Keratinocyte (primary cell): Measurements from ENCODE around the gene PTPRR. TPM values are rescaled to one million over a fixed set of nuclear protein-coding genes. Genes with fewer than 3 reads are reported as not detected.

Experiments
- DNase-seq: peaks from one replicate; pipeline ENCODE4 v3.0.0-alpha.2; 2011; ENCODE audit warnings: low read depth, missing footprints, low spot score
- FAIRE-seq: peaks from 2 replicates; lab custom pipeline; 2011; peaks lifted over from hg19 to GRCh38; lab: Jason Lieb, UNC
- H2AFZ ChIP-seq: 2 replicates; pipeline ENCODE4 v1.6.0; 2012; ENCODE audit warnings: low read length, control low read depth, inconsistent platforms; ENCODE audit not compliant: control insufficient read depth
- H3K27ac ChIP-seq: 2 replicates; pipeline ENCODE4 v1.5.1; 2011; ENCODE audit warnings: low read length; ENCODE audit not compliant: control insufficient read depth, insufficient read depth
- H3K27me3 ChIP-seq: 3 replicates; pipeline ENCODE4 v1.6.0; 2011; ENCODE audit warnings: low read length; ENCODE audit not compliant: control insufficient read depth, insufficient read depth; ENCODE audit errors: extremely low read depth
- H3K36me3 ChIP-seq, 2 experiments: 2 replicates in 1 of 2; 3 replicates in 1 of 2; pipeline ENCODE4 v1.5.1; 2011; ENCODE audit warnings: low read length in 2 of 2, mild to moderate bottlenecking in 1 of 2; ENCODE audit not compliant: control insufficient read depth in 2 of 2, insufficient read depth in 2 of 2; ENCODE audit errors: extremely low read depth in 1 of 2
- H3K4me1 ChIP-seq: 3 replicates; pipeline ENCODE4 v1.5.1; 2011; ENCODE audit warnings: low read length; ENCODE audit not compliant: control insufficient read depth, insufficient read depth; ENCODE audit errors: extremely low read depth
- H3K4me2 ChIP-seq: 3 replicates; pipeline ENCODE4 v1.6.0; 2011; ENCODE audit warnings: low read depth, low read length; ENCODE audit not compliant: control insufficient read depth, insufficient read depth; ENCODE audit errors: extremely low read depth
- H3K4me3 ChIP-seq, 3 experiments: fragments of 200-600 bp in 1 of 3; sonication (generic) in 1 of 3; 2 replicates in 2 of 3; 3 replicates in 1 of 3; pipeline ENCODE4 v1.5.1; 2011 to 2016; ENCODE audit warnings: low read length in 3 of 3, mild to moderate bottlenecking in 3 of 3, control low read depth in 2 of 3, inconsistent platforms in 1 of 3, low read depth in 1 of 3, mixed read lengths in 1 of 3, mixed run types in 1 of 3, moderate library complexity in 1 of 3; ENCODE audit not compliant: control insufficient read depth in 2 of 3, insufficient read depth in 2 of 3; ENCODE audit errors: extremely low read depth in 1 of 3
- H3K79me2 ChIP-seq: 2 replicates; pipeline ENCODE4 v1.6.0; 2012; ENCODE audit warnings: low read length; ENCODE audit not compliant: control insufficient read depth, insufficient read depth
- H3K9ac ChIP-seq: 3 replicates; pipeline ENCODE4 v1.6.0; 2011; ENCODE audit warnings: low read length; ENCODE audit not compliant: control insufficient read depth, insufficient read depth; ENCODE audit errors: extremely low read depth
- H3K9me1 ChIP-seq: 3 replicates; pipeline ENCODE4 v1.6.0; 2011; ENCODE audit warnings: low read length; ENCODE audit not compliant: control insufficient read depth, insufficient read depth; ENCODE audit errors: extremely low read depth
- H3K9me3 ChIP-seq: 2 replicates; pipeline ENCODE4 v1.5.1; 2012; ENCODE audit warnings: low read depth, low read length; ENCODE audit not compliant: control insufficient read depth
- H4K20me1 ChIP-seq: 3 replicates; pipeline ENCODE4 v1.6.0; 2011; ENCODE audit warnings: low read length; ENCODE audit not compliant: control insufficient read depth, insufficient read depth; ENCODE audit errors: extremely low read depth
- CTCF ChIP-seq, 3 experiments: IDR thresholded peaks in 1 of 3; conservative IDR thresholded peaks in 1 of 3; optimal IDR thresholded peaks in 1 of 3; 2 replicates in 2 of 3; 3 replicates in 1 of 3; pipeline versions ENCODE3 to v1.5.1; 2011; ENCODE audit warnings: low read length in 3 of 3, mild to moderate bottlenecking in 3 of 3, moderate library complexity in 2 of 3, control low read depth in 1 of 3, inconsistent platforms in 1 of 3; ENCODE audit not compliant: insufficient read depth in 2 of 3; ENCODE audit errors: extremely low read depth in 1 of 3
- EZH2 ChIP-seq: IDR thresholded peaks from one replicate; pipeline ENCODE4 v1.6.1; 2012; ENCODE audit warnings: inconsistent platforms, mild to moderate bottlenecking, low read length, moderate library complexity
- dilution Hi-C: fragments of 300-500 bp; cut with MboI; formaldehyde crosslinking; loops from one replicate; pipeline ENCODE4 v1.7.0; 2020; ENCODE audit warnings: low sequenced_read_pairs; ENCODE audit not compliant: extremely low pct_ligation_motif_present
- polyA plus RNA-seq, 5 experiments: library from polyadenylated mRNA; depleted of rRNA in 3 of 5; stranded (reverse) in 3 of 5; stranded (forward) in 1 of 5; unstranded in 1 of 5; fragments of >200 nt; gene quantifications; 1 replicate in 1 of 5; 2 replicates in 3 of 5; 3 replicates in 1 of 5; pipeline versions ENCODE4 v1.2.1 to v1.2.3, GENCODE V29; 2011 to 2012; ENCODE audit warnings: missing spikeins in 2 of 5, low read depth in 1 of 5, low replicate concordance in 1 of 5

PTPRR gene
- polyA plus RNA-seq, 1 donor (not counting 4 experiments of a cell fraction or from before 2014, with no cell fraction given) = 3.1 TPM

GRCh38 chr12:70822412-70822811 is 98.1 kb downstream of the PTPRR start:
- dilution Hi-C loops = no loop called here
- no peaks in the 10 kb centered on the region for H3K4me1 ChIP-seq
- TF ChIP-seq CTCF (optimal IDR thresholded peaks at IDR 0.05 in 1 of 3, IDR thresholded peaks at IDR 0.05 in 1 of 3, conservative IDR thresholded peaks at IDR 0.05 in 1 of 3; ENCODE audit: extremely low read depth in 1 of 3, insufficient read depth in 2 of 3, low read length in 3 of 3) (no peak), EZH2 (no peak)
- no peak overlapping the region for H3K27ac ChIP-seq
- no peaks in the 10 kb centered on the region for H4K20me1 ChIP-seq
- no peaks in the 10 kb centered on the region for H3K9me1 ChIP-seq
- H3K9me3 ChIP-seq = no peaks in the 10 kb centered on the region
- H3K4me3 ChIP-seq = no peak overlapping the region
- DNase-seq (no peak), FAIRE-seq (no peak)
- H3K9ac ChIP-seq = no peak overlapping the region
- H3K36me3 ChIP-seq = no peaks in the 10 kb centered on the region
- no peak overlapping the region for H3K4me2 ChIP-seq
- H3K79me2 ChIP-seq = no peaks in the 10 kb centered on the region
- H3K27me3 ChIP-seq = no peaks in the 10 kb centered on the region
- H2AFZ ChIP-seq = no peak overlapping the region

DNA sequence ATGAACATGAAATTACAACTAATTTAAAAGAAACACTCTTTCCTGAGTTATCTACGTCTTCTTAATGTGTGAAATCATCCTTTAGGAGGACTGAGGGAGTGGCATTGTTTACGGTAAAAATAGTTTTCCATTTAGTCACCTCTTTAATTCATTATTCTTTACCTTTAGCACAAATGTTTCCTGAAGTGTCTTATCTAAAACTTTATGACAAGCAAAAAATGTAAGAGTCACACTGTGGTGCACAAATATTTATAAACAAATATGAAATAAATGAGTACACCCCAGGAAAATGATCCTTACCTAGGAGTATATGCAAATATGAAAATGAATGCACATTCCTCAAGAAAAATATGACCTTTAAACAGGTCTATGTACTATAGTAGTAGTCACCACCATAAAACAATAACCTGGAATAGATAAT is 104.6 kb downstream of the PTPRR start:
- Histone ChIP-seq H3K9ac (no peak overlapping the region), H3K9me1 (no peaks in the 10 kb centered on the region), H3K4me2 (no peak overlapping the region), H2AFZ (no peak overlapping the region), H3K9me3 (no peaks in the 10 kb centered on the region), H3K27ac (no peak overlapping the region), H3K4me1 (no peaks in the 10 kb centered on the region), H3K79me2 (no peaks in the 10 kb centered on the region), H3K27me3 (no peaks in the 10 kb centered on the region), H3K36me3 (no peaks in the 10 kb centered on the region), H4K20me1 (no peaks in the 10 kb centered on the region), H3K4me3 (no peak overlapping the region)
- TF ChIP-seq EZH2 (no peak), CTCF (optimal IDR thresholded peaks at IDR 0.05 in 1 of 3, IDR thresholded peaks at IDR 0.05 in 1 of 3, conservative IDR thresholded peaks at IDR 0.05 in 1 of 3; ENCODE audit: extremely low read depth in 1 of 3, insufficient read depth in 2 of 3, low read length in 3 of 3) (no peak)
- dilution Hi-C loops = no loop called here
- DNase-seq = no peak
- FAIRE-seq = no peak
